Measurements from ENCODE around the gene SRP68. TPM values are rescaled to one million over a fixed set of nuclear protein-coding genes. Genes with fewer than 3 reads are reported as not detected.

SRP68 gene
- total and polyA plus RNA-seq, 2 of the 8 experiments (the other 6 are each of a cell fraction or from before 2014, with no cell fraction given): 57.7 to 83.5 TPM

- Histone ChIP-seq H3K14ac (ENCODE audit: insufficient read length) (no peak overlapping the region), H3K4me2 (ENCODE audit: insufficient read depth in 1 of 2, low read depth in 2 of 2, low read length in 2 of 2) (no peak overlapping the region), H3K79me2 (ENCODE audit: control insufficient read depth in 1 of 2, insufficient read depth in 2 of 2, low read length in 2 of 2) (no peaks in the 10 kb centered on the region), H4K20me1 (replicated peaks in 1 of 2; ENCODE audit: control insufficient read depth in 1 of 2, insufficient read depth in 2 of 2, low read length in 2 of 2) (no peaks in the 10 kb centered on the region), H3K23ac (ENCODE audit: insufficient read length) (no peak overlapping the region), H4K5ac (ENCODE audit: insufficient read length, low read depth, low read length) (no peak overlapping the region), H2BK12ac (ENCODE audit: low read depth, low read length) (no peak overlapping the region), H3K9me3 (ENCODE audit: insufficient read depth in 2 of 2, low read depth in 1 of 2, low read length in 1 of 2) (no peaks in the 10 kb centered on the region), H2AK5ac (ENCODE audit: low read depth, low read length) (no peak overlapping the region), H3K27me3 (replicated peaks in 1 of 4; ENCODE audit: control insufficient read depth in 3 of 4, extremely low read depth in 1 of 4, insufficient read depth in 3 of 4, low read length in 3 of 4) (no peaks in the 10 kb centered on the region), H3K79me1 (ENCODE audit: low read depth, low read length) (no peaks in the 10 kb centered on the region), H2AFZ (ENCODE audit: low read length) (no peak overlapping the region), H3K27ac (ENCODE audit: low read depth, low read length) (no peak overlapping the region), H2BK15ac (ENCODE audit: low read length) (no peak overlapping the region), H4K8ac (ENCODE audit: extremely low read depth, insufficient read depth, low read length) (no peak overlapping the region), H3K18ac (ENCODE audit: extremely low read depth, low read length) (no peak overlapping the region), H3K56ac (replicated peaks; ENCODE audit: insufficient read length, low read depth, low read length) (no peak overlapping the region), H3K4me1 (replicated peaks in 1 of 4; ENCODE audit: control insufficient read depth in 3 of 4, insufficient read depth in 4 of 4, low read length in 3 of 4) (peaks cover 0 to 12% (median 4%) of the 10 kb centered on the region in 4 experiments; a peak in 6 of 7 replicates), H2BK120ac (replicated peaks; ENCODE audit: low read depth, low read length) (no peak overlapping the region), H2BK20ac (ENCODE audit: low read length) (no peak overlapping the region), H2BK5ac (ENCODE audit: low read depth, low read length) (no peak overlapping the region), H3K23me2 (ENCODE audit: low read depth, low read length) (no peaks in the 10 kb centered on the region), H3K9ac (replicated peaks in 1 of 4; ENCODE audit: extremely low read depth in 1 of 4, low read depth in 3 of 4, low read length in 3 of 4) (no peak overlapping the region), H3K36me3 (ENCODE audit: control insufficient read depth in 2 of 4, insufficient read depth in 4 of 4, low read length in 3 of 4) (no peaks in the 10 kb centered on the region), H3K4me3 (ENCODE audit: extremely low read depth in 1 of 4, insufficient read depth in 2 of 4, low read depth in 3 of 4, low read length in 4 of 4) (no peak overlapping the region), H3K4ac (replicated peaks; ENCODE audit: insufficient read length, low read depth, low read length) (no peak overlapping the region), H4K91ac (replicated peaks; ENCODE audit: insufficient read length, low read length) (no peak overlapping the region)
- FAIRE-seq: no peak
- ChIA-PET CTCF (ENCODE audit: partially characterized antibody) (interaction anchor here (0.7 to 13.7 kb wide), 5 partner anchors 12 to 481 kb away, joined by 3 to 229 read pairs (median 3); partner anchors contain the start of gene CDK3), POLR2A (ENCODE audit: partially characterized antibody) (interaction anchor here (0.9 kb wide), 1 partner anchor 55 kb away, joined by 4 read pairs; no protein-coding TSS in a partner anchor)
- TF ChIP-seq BACH1 (IDR thresholded peaks at IDR 0.05; ENCODE audit: low read length) (no peak), POLR2AphosphoS5 (IDR thresholded peaks at IDR 0.05; ENCODE audit: low read depth, low read length) (no peak), CREB1 (IDR thresholded peaks at IDR 0.05) (no peak), CBX5 (IDR thresholded peaks at IDR 0.05; ENCODE audit: low read depth, low read length) (no peak), CHD1 (IDR thresholded peaks at IDR 0.05; ENCODE audit: low read depth, low read length) (no peak)
- TF ChIP-seq, protein P1, sequence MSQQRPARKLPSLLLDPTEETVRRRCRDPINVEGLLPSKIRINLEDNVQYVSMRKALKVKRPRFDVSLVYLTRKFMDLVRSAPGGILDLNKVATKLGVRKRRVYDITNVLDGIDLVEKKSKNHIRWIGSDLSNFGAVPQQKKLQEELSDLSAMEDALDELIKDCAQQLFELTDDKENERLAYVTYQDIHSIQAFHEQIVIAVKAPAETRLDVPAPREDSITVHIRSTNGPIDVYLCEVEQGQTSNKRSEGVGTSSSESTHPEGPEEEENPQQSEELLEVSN (IDR thresholded peaks at IDR 0.05): no peak
- no peak for DNase-seq (ENCODE audit: low read depth in 1 of 2, low spot score in 2 of 2)
- WGBS, 2 experiments (ENCODE audit: extremely low coverage in 1 of 2, insufficient coverage in 1 of 2, insufficient read length in 1 of 2, insufficient replicate concordance in 2 of 2, low coverage in 1 of 2, low lambda C conversion rate in 2 of 2, missing lambda C conversion rate in 1 of 2): 92% methylated on average over 11 of the region's 12 CpGs; no CpG with 5 or more reads in 1 of the 2 experiments
Measured at GRCh38 chr17:76025294-76025693, 47.0 kb downstream of the SRP68 start.

Data from H1 (cell line).